Embryonic facial prominence (tissue), 1 donor: Measurements from ENCODE around the gene AKAP13.
"Not testable (repeated sequence)": the region's sequence is repeated elsewhere in the genome, so short reads cannot be mapped to it uniquely, and the experiment has no call there.

Source experiments
- DNase-seq: peaks from one replicate; pipeline ENCODE4 v3.0.0-alpha.2; 2016; ENCODE audit errors: extremely low spot score

Gene AKAP13

DNA sequence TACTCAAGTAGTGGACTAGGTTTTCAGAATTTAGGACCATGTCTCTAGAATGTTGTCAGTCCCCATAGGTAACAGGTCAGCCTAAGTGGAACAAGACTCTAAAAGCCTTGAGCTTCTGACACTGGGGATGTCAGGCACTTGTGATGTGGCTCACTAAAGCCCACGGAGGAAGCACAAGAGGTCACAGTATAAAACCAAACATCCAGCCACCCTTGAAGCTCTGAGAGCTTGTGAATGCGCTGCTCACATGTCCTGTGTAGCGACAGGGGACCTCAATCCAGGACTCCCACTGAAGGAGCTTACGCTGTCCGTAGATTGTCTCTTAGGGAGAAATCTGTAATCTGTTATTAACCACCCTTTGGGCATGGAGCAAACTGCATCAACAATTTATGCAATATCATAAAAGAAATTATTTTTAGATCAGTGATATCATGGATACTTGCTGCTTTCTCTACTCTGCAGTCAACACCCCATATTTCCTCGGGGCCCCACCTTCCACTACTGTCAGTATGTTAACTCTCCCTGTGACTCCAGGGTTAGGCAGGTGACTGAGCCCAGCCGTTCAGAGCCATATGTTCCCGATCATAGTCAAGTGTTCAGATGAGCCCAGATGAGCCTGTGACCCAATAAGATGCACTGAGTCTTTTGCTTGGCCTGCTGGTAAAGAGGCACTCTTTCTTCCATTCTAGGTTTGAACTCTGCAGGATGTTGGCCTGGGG lies 32.2 kb upstream of the AKAP13 start:
- not testable (repeated sequence) for DNase-seq

GRCh38 chr15:85349062-85349461 lies 31.3 kb upstream of the AKAP13 start:
- not testable (repeated sequence) for DNase-seq

- no peak for DNase-seq
Measured at GRCh38 chr15:85350395-85350794, 30.0 kb upstream of the AKAP13 start.

- DNase-seq = not testable (repeated sequence)
Measured at GRCh38 chr15:85351501-85351900, 28.9 kb upstream of the AKAP13 start.

DNA sequence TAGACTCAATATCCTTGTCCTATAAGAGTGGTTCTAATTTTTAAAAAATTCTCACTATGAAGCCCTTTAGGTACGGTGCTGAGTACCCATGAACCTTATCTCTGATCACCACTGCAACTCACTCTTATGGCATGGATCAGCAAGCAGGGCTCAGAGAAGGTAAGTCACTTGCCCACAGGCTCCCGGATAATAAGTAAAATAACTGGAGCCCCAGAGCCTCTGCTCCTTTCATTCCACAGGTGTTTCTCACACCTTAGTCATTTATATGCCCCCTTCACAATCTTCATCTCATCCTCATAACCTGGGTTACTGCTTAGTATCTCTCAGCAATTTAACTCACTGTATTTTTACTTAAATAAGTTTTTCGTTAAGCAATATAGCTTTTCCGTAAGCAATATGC lies 28.4 kb upstream of the AKAP13 start:
- no peak for DNase-seq

DNA sequence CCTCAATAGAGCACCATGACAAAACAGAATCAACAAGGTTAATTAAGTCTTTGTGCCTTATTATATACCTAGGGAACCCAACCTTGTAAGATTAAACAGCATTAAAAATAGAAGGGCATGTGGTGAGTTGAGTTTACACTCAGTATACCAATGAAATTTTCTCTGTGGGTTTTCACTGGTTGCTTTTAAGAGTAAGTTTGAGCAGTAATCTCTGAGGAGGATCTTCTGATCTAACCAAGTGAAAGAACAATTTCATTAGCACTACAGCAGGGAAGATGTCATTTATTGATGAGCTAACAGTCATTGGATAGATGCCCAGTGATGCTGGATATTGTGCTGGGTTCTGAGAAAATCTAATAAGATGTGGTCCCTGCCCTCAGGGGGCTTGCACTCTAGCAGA lies 26.9 kb upstream of the AKAP13 start:
- DNase-seq = no peak

- DNase-seq = peak; percentile 22
Measured at GRCh38 chr15:85354461-85354860, 25.9 kb upstream of the AKAP13 start.

GRCh38 chr15:85354948-85355347 lies 25.5 kb upstream of the AKAP13 start:
- no peak for DNase-seq

DNA sequence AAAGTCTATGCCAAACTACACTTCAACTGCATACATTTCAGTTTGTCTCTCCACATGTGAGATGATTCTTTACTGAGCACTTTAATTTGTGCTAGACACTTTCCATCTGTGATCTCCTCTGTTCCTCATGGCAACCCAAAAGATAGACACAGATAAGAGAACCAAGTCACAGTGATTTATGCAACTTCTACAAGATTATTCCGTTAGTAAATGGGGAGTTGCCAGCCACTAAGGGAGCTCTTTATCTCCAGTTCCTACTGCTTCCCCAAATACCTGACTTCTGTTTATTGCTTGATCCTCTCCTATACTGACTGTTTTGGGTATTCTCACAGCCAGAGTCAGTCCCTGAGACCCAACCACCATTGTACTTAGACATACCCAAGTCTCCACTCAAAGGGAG lies 24.1 kb upstream of the AKAP13 start:
- DNase-seq = no peak

GRCh38 chr15:85361323-85361722 lies 19.1 kb upstream of the AKAP13 start:
- no peak for DNase-seq

DNA sequence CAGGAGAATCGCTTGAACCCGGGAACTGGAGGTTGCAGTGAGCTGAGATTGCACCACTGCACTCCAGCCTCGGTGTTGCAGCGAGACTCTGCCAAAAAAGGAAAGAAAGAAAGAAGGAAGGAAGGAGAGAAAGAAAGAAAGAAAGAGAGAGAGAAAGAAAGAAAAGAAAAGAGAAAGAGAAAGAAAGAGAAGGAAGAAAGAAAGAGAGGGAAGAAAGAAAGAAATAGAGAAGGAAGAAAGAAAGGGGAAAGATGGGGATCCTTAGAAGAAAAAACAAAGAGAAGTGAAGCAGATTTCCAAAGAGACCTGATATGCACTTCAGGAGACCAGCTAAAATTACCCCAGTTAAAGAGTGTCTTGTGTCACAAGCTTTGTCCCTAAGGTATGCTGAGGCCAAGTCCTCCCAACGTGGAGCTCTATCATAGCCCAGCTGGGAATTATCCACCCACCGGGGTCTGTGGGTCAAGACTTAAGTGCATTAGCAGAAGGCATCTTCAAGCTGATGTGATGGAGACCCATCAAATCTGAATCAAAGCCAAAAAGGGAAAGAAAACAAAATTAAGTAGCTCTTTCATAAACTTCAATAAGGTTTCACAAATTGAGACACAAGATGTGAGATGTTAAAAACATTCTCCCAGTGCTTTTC lies 17.8 kb upstream of the AKAP13 start:
- DNase-seq = no peak

DNA sequence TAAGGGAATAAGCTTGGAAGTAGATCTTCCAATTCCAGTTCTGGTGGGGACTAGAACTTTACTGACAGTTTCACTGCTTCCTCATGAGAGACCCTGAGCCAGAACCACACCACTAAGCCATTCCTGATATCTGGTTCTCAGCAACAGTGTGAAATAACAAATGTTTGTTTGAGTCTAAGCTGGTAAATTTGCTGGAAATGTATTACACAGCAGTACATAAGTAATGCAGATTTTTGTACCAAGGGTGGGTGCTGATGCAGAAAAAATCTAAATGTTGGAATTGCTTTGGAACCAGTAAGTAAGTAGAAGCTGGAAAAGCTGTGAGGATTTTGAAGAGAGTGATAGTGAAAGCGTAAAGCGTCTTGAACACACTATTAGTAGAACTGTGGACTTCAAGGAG lies 14.4 kb upstream of the AKAP13 start:
- no peak for DNase-seq

DNA sequence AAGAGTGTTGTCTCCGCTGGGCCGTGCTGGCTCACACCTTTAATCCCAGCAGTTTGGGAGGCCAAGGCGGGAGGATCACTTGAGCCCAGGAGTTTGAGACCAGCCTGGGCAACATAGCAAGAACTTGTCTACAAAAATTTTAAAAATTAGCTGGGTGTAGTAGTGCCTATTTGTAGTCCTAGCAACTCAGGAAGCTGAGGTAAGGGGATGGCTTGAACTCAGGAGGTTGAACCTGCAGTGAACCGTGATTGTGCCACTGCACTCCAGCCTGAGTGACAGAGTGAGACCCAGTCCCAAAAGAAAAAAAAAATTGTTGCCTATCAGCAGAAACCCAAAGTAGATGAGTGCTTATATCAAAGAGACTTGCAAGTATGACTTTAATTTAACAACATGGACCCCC lies 12.7 kb upstream of the AKAP13 start:
- no peak for DNase-seq

DNA sequence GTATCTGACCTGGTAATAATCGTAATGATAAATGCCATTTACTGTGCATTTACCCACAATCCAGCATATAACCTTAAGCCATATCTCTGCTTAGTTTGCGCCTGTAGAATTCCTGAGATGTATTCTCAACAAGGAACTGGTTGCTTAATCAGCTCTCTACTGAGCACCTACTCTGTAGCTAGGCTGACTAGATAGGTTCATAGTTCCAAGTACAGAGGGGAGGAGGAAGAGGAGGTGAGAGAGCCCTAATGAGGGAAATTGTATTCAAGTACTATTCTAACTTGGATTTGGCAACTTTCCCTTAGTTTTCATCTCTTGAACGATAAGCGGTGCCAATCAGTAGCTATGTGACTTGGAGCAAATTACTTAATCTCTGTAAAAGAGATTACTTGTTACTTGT lies 5.6 kb upstream of the AKAP13 start:
- no peak for DNase-seq

- no peak for DNase-seq
Measured at GRCh38 chr15:85377269-85377668, 3.1 kb upstream of the AKAP13 start.

GRCh38 chr15:85377986-85378385 lies 2.4 kb upstream of the AKAP13 start:
- DNase-seq = no peak

GRCh38 chr15:85379403-85380131 lies 836 bp upstream of the AKAP13 start:
- DNase-seq = no peak

DNA sequence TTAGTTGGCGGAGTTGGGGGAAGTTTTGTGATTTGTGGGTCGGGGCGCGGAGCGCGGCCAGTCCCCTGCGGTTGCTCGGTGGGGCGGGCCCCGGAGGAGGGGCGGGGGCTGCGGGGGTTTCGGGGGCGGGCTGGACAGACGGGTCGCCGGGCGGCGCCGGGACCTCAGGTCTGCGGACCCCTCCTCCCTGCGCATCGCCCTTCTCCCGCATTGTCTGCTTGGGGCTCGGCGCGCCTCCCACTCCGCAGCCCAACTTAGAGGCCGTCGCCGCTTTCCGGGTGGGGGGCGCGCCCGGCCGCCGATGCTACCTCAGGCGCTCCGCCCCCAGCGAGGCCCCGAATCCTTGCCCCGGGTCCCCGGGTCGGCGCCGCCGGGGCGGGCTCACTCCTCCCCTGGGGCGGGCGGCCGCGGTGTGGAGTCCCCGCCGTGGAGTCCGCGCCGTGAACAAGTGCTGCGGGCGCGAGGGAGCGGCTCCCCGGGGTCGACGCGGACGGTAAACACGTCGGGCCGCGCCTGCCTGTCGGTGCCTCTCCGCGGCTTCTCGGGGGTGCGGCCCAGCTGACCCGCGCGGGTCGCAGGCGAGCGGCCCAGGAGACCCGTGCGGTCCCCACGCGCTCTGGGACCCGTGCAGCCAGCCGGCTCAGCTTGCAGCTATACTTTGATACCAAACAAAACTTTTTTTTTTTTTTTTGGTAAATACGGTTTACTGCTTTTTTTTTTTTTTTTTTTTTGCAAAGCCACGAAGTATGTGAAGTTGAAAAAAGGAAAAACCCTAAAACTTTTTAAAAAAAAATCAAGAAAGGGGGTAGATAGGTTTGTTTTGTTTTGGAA lies 624 bp downstream of the AKAP13 start:
- DNase-seq = no peak

- no peak for DNase-seq
Measured at GRCh38 chr15:85381850-85382751, 1.7 kb downstream of the AKAP13 start.

GRCh38 chr15:85382942-85383341 lies 2.5 kb downstream of the AKAP13 start:
- no peak for DNase-seq
